Astrocyte (in vitro differentiated cells and primary cell): ENCODE measurements around the gene ECE1.

ENCODE experiments used
- EZH2 ChIP-seq: IDR thresholded peaks from 2 replicates; pipeline ENCODE4 v1.6.1; 2012; ENCODE audit warnings: mild to moderate bottlenecking, low read length, inconsistent platforms; ENCODE audit not compliant: insufficient read depth
- TF ChIP-seq, protein P1 (sequence below): IDR thresholded peaks from 2 replicates; pipeline ENCODE4 v1.5.1; 2011; ENCODE audit warnings: low read depth, mild to moderate bottlenecking, inconsistent platforms, low read length, moderate library complexity; ENCODE audit not compliant: insufficient read depth

DNA sequence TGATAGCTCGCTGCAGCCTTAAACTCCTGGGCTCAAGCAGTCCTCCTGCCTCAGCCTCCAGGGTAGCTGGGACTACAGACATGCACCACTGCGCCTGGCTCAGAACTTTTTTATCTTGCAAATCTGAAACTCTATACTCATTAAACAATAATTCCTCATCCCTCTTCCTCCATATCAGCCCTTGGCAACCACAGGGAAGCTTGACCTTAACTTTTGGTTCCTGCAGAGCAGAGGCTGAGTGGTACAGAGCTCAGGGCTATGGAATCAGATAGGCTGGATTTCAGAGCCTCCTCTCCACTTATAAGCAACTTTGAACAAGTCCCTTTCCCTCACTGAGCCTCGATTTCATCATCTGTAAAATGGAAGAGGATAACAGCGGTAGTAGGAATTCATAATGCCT is 47.4 kb downstream of the ECE1 start:
- TF ChIP-seq, protein P1, sequence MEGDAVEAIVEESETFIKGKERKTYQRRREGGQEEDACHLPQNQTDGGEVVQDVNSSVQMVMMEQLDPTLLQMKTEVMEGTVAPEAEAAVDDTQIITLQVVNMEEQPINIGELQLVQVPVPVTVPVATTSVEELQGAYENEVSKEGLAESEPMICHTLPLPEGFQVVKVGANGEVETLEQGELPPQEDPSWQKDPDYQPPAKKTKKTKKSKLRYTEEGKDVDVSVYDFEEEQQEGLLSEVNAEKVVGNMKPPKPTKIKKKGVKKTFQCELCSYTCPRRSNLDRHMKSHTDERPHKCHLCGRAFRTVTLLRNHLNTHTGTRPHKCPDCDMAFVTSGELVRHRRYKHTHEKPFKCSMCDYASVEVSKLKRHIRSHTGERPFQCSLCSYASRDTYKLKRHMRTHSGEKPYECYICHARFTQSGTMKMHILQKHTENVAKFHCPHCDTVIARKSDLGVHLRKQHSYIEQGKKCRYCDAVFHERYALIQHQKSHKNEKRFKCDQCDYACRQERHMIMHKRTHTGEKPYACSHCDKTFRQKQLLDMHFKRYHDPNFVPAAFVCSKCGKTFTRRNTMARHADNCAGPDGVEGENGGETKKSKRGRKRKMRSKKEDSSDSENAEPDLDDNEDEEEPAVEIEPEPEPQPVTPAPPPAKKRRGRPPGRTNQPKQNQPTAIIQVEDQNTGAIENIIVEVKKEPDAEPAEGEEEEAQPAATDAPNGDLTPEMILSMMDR, result no peak
- TF ChIP-seq EZH2, result no peak
